GM23248 (cell line): ENCODE results near the gene PCDH10. TPM values are rescaled to one million over a fixed set of nuclear protein-coding genes. Genes with fewer than 3 reads are reported as not detected.

Experiments used
- DNase-seq: peaks from one replicate; pipeline ENCODE4 v3.0.0-alpha.2; 2015
- H2AFZ ChIP-seq: fragments of 200-600 bp; sonication (generic); 2 replicates; pipeline ENCODE4 v1.6.1; 2016; ENCODE audit warnings: antibody characterized with exemption
- H3F3A ChIP-seq: fragments of 200-600 bp; sonication (generic); 2 replicates; pipeline ENCODE4 v1.6.1; 2016; ENCODE audit warnings: mild to moderate bottlenecking, antibody characterized with exemption, mixed run types; ENCODE audit not compliant: insufficient read depth
- H3K27ac ChIP-seq: fragments of 200-600 bp; sonication (generic); 2 replicates; pipeline ENCODE4 v1.5.1; 2016; ENCODE audit warnings: mild to moderate bottlenecking
- H3K27me3 ChIP-seq: fragments of 200-600 bp; sonication (generic); replicated peaks from 2 replicates; pipeline ENCODE4 v1.6.1; 2016; ENCODE audit warnings: mild to moderate bottlenecking; ENCODE audit not compliant: insufficient read depth
- H3K36me3 ChIP-seq: fragments of 200-600 bp; sonication (generic); 2 replicates; pipeline ENCODE4 v1.6.1; 2016; ENCODE audit warnings: low read depth, mild to moderate bottlenecking
- H3K4me1 ChIP-seq: fragments of 200-600 bp; sonication (generic); 2 replicates; pipeline ENCODE4 v1.6.1; 2016; ENCODE audit warnings: mild to moderate bottlenecking; ENCODE audit not compliant: insufficient read depth
- H3K4me2 ChIP-seq: fragments of 200-600 bp; sonication (generic); one replicate; pipeline ENCODE4 v1.6.1; 2016; ENCODE audit warnings: mild to moderate bottlenecking; ENCODE audit not compliant: unreplicated experiment
- H3K4me3 ChIP-seq: fragments of 200-600 bp; sonication (generic); 2 replicates; pipeline ENCODE4 v1.5.1; 2016; ENCODE audit warnings: mild to moderate bottlenecking
- H3K79me2 ChIP-seq: fragments of 200-600 bp; sonication (generic); 2 replicates; pipeline ENCODE4 v1.6.1; 2016; ENCODE audit warnings: mild to moderate bottlenecking; ENCODE audit not compliant: insufficient read depth
- H3K9ac ChIP-seq: fragments of 200-600 bp; sonication (generic); 2 replicates; pipeline ENCODE4 v1.6.1; 2016; ENCODE audit warnings: mild to moderate bottlenecking
- H3K9me2 ChIP-seq: fragments of 200-600 bp; sonication (generic); 2 replicates; pipeline ENCODE4 v1.6.1; 2016; ENCODE audit warnings: mixed run types, mild to moderate bottlenecking, moderate library complexity; ENCODE audit not compliant: insufficient read depth
- H3K9me3 ChIP-seq: fragments of 200-600 bp; sonication (generic); one replicate; pipeline ENCODE4 v1.6.1; 2017; ENCODE audit warnings: low read depth
- H4K20me1 ChIP-seq: fragments of 200-600 bp; sonication (generic); 2 replicates; pipeline ENCODE4 v1.6.0; 2016; ENCODE audit not compliant: insufficient read depth
- EZH2 ChIP-seq: fragments of 200-600 bp; sonication (generic); IDR thresholded peaks from 2 replicates; pipeline ENCODE4 v1.6.1; 2018; ENCODE audit warnings: antibody characterized with exemption, mild to moderate bottlenecking; ENCODE audit not compliant: insufficient read depth, poor library complexity, severe bottlenecking
- EZH2phosphoT487 ChIP-seq: fragments of 200-600 bp; sonication (generic); IDR thresholded peaks from 2 replicates; pipeline ENCODE4 v1.6.1; 2018; ENCODE audit warnings: antibody characterized with exemption, moderate library complexity, mild to moderate bottlenecking, low read depth; ENCODE audit not compliant: insufficient read depth
- WGBS, 2 experiments: methylation state at CpG; one replicate each; pipeline ENCODE4 v1.1.6; 2015 to 2017; ENCODE audit warnings: low lambda C conversion rate in 2 of 2, low coverage in 1 of 2; ENCODE audit errors: missing lambda C conversion rate in 2 of 2; 5-methylcytosine and 5-hydroxymethylcytosine counted together
- in situ Hi-C: fragments of 300-500 bp; cut with MboI; formaldehyde crosslinking; loops from 2 replicates; pipeline ENCODE4 v1.15.0; 2020
- polyA plus RNA-seq: library from polyadenylated mRNA; unstranded; fragments of >200 nt; fragmentation: Nextera tagmentation; extraction: Ambion mirVana; gene quantifications from 2 replicates; pipeline ENCODE4 v1.2.1, GENCODE V29; 2016
- total RNA-seq: library from RNA; depleted of rRNA; stranded (reverse); fragments of >200 nt; shearing (Covaris generic); gene quantifications from 2 replicates; pipeline ENCODE4 v1.2.3, GENCODE V29; 2014; rRNA removed

Gene PCDH10, protein sequence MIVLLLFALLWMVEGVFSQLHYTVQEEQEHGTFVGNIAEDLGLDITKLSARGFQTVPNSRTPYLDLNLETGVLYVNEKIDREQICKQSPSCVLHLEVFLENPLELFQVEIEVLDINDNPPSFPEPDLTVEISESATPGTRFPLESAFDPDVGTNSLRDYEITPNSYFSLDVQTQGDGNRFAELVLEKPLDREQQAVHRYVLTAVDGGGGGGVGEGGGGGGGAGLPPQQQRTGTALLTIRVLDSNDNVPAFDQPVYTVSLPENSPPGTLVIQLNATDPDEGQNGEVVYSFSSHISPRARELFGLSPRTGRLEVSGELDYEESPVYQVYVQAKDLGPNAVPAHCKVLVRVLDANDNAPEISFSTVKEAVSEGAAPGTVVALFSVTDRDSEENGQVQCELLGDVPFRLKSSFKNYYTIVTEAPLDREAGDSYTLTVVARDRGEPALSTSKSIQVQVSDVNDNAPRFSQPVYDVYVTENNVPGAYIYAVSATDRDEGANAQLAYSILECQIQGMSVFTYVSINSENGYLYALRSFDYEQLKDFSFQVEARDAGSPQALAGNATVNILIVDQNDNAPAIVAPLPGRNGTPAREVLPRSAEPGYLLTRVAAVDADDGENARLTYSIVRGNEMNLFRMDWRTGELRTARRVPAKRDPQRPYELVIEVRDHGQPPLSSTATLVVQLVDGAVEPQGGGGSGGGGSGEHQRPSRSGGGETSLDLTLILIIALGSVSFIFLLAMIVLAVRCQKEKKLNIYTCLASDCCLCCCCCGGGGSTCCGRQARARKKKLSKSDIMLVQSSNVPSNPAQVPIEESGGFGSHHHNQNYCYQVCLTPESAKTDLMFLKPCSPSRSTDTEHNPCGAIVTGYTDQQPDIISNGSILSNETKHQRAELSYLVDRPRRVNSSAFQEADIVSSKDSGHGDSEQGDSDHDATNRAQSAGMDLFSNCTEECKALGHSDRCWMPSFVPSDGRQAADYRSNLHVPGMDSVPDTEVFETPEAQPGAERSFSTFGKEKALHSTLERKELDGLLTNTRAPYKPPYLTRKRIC
- total RNA-seq, result 0.11 TPM in 1 of 2 replicates, not detected in the other
- polyA plus RNA-seq, result 0.08 and 0.09 TPM in 2 replicates

DNA sequence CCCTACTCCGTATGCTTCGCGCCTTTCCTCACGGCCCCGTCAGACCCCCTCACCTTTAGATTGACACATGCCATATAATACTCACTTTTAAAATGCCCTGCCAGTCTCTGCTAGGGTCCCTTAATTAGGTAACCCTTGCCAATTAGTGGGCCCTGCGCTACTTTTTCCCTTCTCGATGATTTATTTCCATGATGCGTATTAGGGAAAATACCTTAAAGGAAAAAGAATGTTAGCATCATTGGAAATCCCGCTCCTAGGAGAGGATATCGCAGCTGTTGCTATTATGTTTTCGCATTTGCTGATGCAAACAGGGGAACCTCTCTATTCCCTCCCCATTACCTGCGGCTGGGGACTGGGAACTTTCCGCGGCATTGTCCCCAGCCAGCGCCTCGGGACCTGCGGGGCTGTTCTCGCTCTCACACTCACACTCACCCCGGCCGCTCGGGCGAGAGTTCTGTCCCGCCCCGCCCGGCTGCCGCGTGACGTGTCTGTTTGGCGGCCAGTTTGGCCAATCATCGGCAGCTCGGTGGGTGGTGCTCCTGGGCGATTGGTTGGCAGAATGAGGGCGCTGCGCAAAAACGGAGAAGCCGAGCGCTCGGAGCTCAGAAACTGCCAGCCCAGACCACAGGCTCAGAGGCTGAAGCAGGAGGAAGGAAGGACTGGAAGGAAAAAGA is at the start of gene PCDH10:
TSS of gene PCDH10 (plus strand) at position 605 of the 674 bp plus-strand sequence. CDS start 847 bp downstream, outside the sequence.
- WGBS, 2 experiments, result 3% methylated on average over 36 to 38 of the region's 38 CpGs
- TF ChIP-seq EZH2 (no peak), EZH2phosphoT487 (no peak)
- H3K4me1 ChIP-seq, result 0 out of 2 replicates have a peak, but pooled peaks cover 7% of the 10 kb centered on the region
- no peak within 1 kb of the TSS for H3K27ac ChIP-seq
- no peaks in the 10 kb centered on the region for H4K20me1 ChIP-seq
- H3K36me3 ChIP-seq, result no peaks in the 10 kb centered on the region
- H2AFZ ChIP-seq, result peak within 1 kb of the TSS; percentile 68
- peak within 1 kb of the TSS; percentile 73 for H3K4me3 ChIP-seq
- H3K4me2 ChIP-seq, result peak within 1 kb of the TSS; percentile 90
- H3K9me2 ChIP-seq, result no peaks in the 10 kb centered on the region
- H3K79me2 ChIP-seq, result no peaks in the 10 kb centered on the region
- no peaks in the 10 kb centered on the region for H3K9me3 ChIP-seq
- in situ Hi-C loops, result no loop called here
- H3K9ac ChIP-seq, result no peak within 1 kb of the TSS
- no peaks in the 10 kb centered on the region for H3F3A ChIP-seq
- DNase-seq, result peak; percentile 91
- H3K27me3 ChIP-seq, result peaks cover 76% of the 10 kb centered on the region

DNA sequence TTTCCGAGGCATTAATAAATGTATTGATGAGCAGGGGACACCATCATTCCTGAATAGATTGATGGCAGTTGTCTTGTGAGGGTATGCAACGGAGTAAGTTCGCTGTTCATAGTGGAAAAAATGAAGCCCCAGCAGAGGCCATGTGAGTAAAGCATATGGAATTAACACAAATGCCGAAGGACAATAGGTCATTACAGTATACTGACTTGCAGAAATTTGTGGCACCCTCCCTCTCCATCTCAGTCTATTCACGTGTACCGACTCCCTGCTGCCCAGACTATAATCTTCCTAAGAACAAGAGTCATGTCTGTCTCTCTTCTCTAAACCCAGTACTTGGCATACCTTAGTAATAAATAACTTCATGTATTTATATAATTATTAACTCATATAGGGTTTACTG is 47.1 kb upstream of the PCDH10 start:
- Histone ChIP-seq H3F3A (no peaks in the 10 kb centered on the region), H4K20me1 (no peaks in the 10 kb centered on the region), H3K4me2 (no peak overlapping the region), H3K36me3 (no peaks in the 10 kb centered on the region), H3K79me2 (no peaks in the 10 kb centered on the region), H3K4me1 (no peaks in the 10 kb centered on the region), H3K9me2 (no peaks in the 10 kb centered on the region; the same call in 1 of the 2 replicates), H3K9ac (no peak overlapping the region), H3K4me3 (no peak overlapping the region), H2AFZ (no peak overlapping the region), H3K27ac (no peak overlapping the region), H3K27me3 (no peaks in the 10 kb centered on the region), H3K9me3 (no peaks in the 10 kb centered on the region)
- DNase-seq, result no peak
- 34 to 45% methylated on average over 6 of the region's 6 CpGs for WGBS, 2 experiments
- in situ Hi-C loops, result no loop called here
- TF ChIP-seq EZH2phosphoT487, result no peak

DNA sequence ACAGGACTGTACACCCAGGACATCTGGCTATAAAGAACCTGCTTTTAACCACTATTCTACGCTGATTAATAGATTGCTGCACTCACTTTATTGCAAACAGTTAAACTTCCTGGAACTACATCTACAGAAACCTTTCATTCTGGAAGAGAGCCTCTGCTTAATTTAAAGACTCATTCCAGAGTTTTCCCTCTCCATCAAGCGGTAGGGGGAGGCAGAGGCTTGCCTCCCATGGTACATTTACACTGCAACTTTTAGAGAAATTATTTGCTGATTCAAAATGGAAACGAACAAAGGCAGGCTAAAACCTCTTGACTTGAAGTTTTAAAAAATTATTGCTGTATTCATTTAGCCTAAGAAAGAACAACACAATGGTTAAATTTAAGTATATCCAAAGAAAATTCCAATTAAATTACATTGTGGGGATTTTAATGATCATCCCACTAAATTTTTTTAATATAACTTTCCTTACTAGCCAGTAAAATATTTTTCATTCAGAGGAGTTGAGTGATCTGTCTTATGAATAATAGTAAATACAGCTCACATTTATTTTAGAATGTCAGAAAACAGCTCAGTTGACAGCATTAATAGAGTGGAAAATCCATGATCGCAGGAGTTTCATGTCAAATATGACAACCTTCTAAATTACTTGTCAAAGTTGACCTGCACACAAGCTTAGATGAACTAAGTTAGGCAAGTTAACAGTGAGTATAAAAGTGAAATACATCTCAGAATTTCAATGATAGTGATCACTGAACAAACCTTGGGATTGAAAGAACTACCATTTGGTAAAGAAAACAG is 46.3 kb upstream of the PCDH10 start:
- TF ChIP-seq EZH2phosphoT487, result no peak
- TF ChIP-seq EZH2, result no peak
- Histone ChIP-seq H3K4me1 (no peaks in the 10 kb centered on the region), H3F3A (no peaks in the 10 kb centered on the region), H3K4me2 (no peak overlapping the region), H3K9ac (no peak overlapping the region), H3K9me3 (no peaks in the 10 kb centered on the region), H3K27ac (no peak overlapping the region), H2AFZ (no peak overlapping the region), H3K4me3 (no peak overlapping the region), H3K36me3 (no peaks in the 10 kb centered on the region), H3K9me2 (no peaks in the 10 kb centered on the region; the same call in 1 of the 2 replicates), H3K79me2 (no peaks in the 10 kb centered on the region), H3K27me3 (no peaks in the 10 kb centered on the region), H4K20me1 (no peaks in the 10 kb centered on the region)
- 11 to 15% methylated on average over 4 of the region's 4 CpGs for WGBS, 2 experiments
- no peak for DNase-seq
- in situ Hi-C loops, result no loop called here
